ENCODE measurements around the gene CCDC157.
A peak's percentile ranks its signal among the peaks of the same experiment; 100 is the strongest.

Gene CCDC157

GRCh38 chr22:30317778-30318177, 39.0 kb upstream of the CCDC157 start:
- no peak for DNase-seq (ENCODE audit: low read depth in 1 of 2, low spot score in 1 of 2)
- in situ Hi-C loops (cut with HindIII; ENCODE audit: low pct_unique_long_range_greater_than_20kb, low sequenced_read_pairs), result no loop called here
- TF ChIP-seq JUND (IDR thresholded peaks at IDR 0.05; ENCODE audit: low read depth), result no peak

DNA sequence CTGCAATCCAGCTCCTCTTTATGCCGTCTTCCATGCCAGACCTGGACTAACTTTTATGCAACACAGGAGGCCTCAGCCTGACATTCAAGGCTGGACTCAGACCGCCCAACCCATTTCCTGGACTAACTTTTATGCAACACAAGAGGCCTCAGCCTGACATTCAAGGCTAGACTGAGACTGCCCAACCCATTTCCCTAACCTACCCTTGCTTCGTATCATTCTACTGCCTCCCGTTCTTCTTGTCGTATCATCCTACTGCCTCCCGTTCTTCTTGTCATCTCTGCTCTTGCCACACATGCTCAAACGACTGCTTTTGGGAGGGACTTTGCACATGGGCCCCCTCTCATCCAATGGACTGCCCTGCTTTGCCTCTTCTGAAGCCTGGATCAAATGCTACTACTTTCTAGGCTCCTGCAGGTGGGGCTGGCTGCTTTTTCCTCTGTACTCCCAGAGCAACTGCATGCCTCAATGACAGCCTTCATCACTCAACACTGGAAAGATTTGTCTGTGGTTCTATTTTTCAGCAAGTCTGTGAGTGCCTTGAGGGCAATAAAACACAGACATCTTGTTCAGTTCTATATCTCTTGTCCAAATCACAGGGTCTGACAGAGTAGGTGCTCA, 37.9 kb upstream of the CCDC157 start:
- TF ChIP-seq JUND (IDR thresholded peaks at IDR 0.05; ENCODE audit: low read depth), result no peak
- in situ Hi-C loops (cut with HindIII; ENCODE audit: low pct_unique_long_range_greater_than_20kb, low sequenced_read_pairs), result no loop called here
- DNase-seq (ENCODE audit: low read depth in 1 of 2, low spot score in 1 of 2), result no peak

DNA sequence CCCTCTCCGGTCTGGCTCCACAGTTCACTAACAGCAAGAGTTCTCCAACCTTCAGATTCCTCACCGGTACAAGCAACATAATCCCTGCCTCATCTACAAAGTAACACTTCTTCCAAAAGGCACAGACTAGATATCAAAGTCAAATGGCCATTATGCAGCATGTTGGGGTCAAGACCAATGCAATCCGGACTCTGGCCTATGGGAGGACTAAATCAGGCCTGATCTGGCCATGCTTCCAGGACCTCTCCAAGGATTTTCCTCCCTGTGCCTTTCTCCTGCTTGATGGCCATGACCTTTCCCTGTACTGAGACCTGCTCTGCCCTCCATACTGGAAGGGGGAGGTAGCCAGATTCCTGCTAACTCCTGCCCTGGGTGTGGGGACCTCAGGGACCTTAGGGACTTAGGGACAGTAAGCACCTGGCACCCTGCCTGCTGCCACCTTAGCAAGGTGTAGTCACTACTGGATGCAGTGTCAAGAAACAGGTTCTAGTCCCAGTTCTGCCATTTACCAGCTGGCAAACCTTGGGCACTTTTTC, 36.7 kb upstream of the CCDC157 start:
- DNase-seq (ENCODE audit: low read depth in 1 of 2, low spot score in 1 of 2), result no peak
- TF ChIP-seq JUND (IDR thresholded peaks at IDR 0.05; ENCODE audit: low read depth), result no peak
- in situ Hi-C loops (cut with HindIII; ENCODE audit: low pct_unique_long_range_greater_than_20kb, low sequenced_read_pairs), result no loop called here

- TF ChIP-seq JUND (IDR thresholded peaks at IDR 0.05; ENCODE audit: low read depth), result no peak
- DNase-seq (ENCODE audit: low read depth in 1 of 2, low spot score in 1 of 2), result no peak
- in situ Hi-C loops (cut with HindIII; ENCODE audit: low pct_unique_long_range_greater_than_20kb, low sequenced_read_pairs), result no loop called here
Measured at GRCh38 chr22:30321461-30321860, 35.3 kb upstream of the CCDC157 start.

GRCh38 chr22:30323246-30323645, 33.6 kb upstream of the CCDC157 start:
- in situ Hi-C loops (cut with HindIII; ENCODE audit: low pct_unique_long_range_greater_than_20kb, low sequenced_read_pairs), result no loop called here
- DNase-seq (ENCODE audit: low read depth in 1 of 2, low spot score in 1 of 2), result no peak
- TF ChIP-seq JUND (IDR thresholded peaks at IDR 0.05; ENCODE audit: low read depth), result no peak

- in situ Hi-C loops (cut with HindIII; ENCODE audit: low pct_unique_long_range_greater_than_20kb, low sequenced_read_pairs), result no loop called here
- no peak for TF ChIP-seq JUND (IDR thresholded peaks at IDR 0.05; ENCODE audit: low read depth)
- no peak for DNase-seq (ENCODE audit: low read depth in 1 of 2, low spot score in 1 of 2)
Measured at GRCh38 chr22:30324014-30324730, 32.6 kb upstream of the CCDC157 start.

DNA sequence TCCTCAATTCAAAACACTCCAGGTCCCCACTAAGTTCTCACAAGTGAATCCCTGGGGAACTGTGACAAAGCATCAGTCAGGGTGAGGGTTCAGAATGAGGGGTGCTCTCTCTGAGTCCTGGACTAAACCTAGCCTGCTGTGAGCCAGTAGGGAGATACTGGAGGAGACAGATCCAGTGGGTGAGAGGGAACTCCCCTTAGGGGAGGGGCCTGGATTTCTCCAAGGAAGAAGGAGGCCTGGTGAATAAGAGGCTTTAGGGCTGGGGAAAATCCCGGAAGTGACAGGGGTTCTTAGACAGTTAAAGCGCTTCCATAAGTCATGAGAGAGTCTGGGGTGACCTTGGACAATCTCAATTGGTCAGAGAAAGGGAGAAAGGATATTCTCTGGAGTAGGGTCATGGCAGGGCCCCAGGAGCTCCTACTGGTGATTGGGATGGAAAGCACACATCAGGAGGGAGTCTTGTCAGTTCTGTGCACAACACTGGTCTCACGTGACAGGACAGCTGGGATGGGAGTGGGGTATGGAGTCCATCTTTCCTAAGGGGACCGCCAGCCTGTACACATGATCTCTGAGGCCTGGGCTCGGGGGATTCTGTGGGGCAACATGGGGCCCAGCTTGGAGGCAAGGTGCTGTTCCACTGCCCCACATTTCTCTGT, 31.6 kb upstream of the CCDC157 start:
- TF ChIP-seq JUND (IDR thresholded peaks at IDR 0.05; ENCODE audit: low read depth), result no peak
- DNase-seq (ENCODE audit: low read depth in 1 of 2, low spot score in 1 of 2), result peak in 1 of 2 experiments; percentile 63
- in situ Hi-C loops (cut with HindIII; ENCODE audit: low pct_unique_long_range_greater_than_20kb, low sequenced_read_pairs), result no loop called here

GRCh38 chr22:30325724-30326254, 31.0 kb upstream of the CCDC157 start:
- no peak for DNase-seq (ENCODE audit: low read depth in 1 of 2, low spot score in 1 of 2)
- no peak for TF ChIP-seq JUND (IDR thresholded peaks at IDR 0.05; ENCODE audit: low read depth)
- in situ Hi-C loops (cut with HindIII; ENCODE audit: low pct_unique_long_range_greater_than_20kb, low sequenced_read_pairs), result no loop called here

GRCh38 chr22:30326255-30326705, 30.5 kb upstream of the CCDC157 start:
- no peak for DNase-seq (ENCODE audit: low read depth in 1 of 2, low spot score in 1 of 2)

GRCh38 chr22:30326706-30327362, 30.0 kb upstream of the CCDC157 start, which contains the start of gene TBC1D10A:
Gene TBC1D10A (minus strand): TSS chr22:30326941. CDS start chr22:30326881, 60 bp downstream.
- peak; percentile 84 to 95 for DNase-seq (ENCODE audit: low read depth in 1 of 2, low spot score in 1 of 2)
- in situ Hi-C loops (cut with HindIII; ENCODE audit: low pct_unique_long_range_greater_than_20kb, low sequenced_read_pairs), result no loop called here
- no peak for TF ChIP-seq JUND (IDR thresholded peaks at IDR 0.05; ENCODE audit: low read depth)

More at GRCh38 chr22:30326255-30326705, 30.5 kb upstream of the CCDC157 start:
- in situ Hi-C loops (cut with HindIII; ENCODE audit: low pct_unique_long_range_greater_than_20kb, low sequenced_read_pairs), result no loop called here
- TF ChIP-seq JUND (IDR thresholded peaks at IDR 0.05; ENCODE audit: low read depth), result no peak

DNA sequence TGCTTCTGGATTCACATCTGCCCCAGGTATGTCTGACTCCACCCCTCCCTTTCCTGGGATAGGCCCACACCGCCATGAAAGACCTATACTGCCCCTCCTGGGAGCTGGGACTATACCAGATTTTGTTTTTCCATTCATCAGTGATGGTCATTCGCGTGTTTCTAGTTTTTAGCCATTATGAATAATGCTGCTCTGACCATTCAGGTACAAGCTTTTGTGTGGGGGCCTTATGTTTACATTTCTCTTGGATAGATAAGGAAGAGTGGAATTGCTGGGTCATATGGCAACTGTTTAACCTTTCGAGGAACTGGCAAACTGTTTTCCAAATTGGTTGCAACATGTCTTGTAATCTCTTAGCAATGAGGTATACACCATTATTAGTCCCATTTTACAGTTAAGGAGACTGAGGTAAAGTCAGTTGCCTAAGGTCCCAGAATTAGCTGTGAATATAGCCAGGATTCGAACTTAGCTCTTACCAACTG, 28.9 kb upstream of the CCDC157 start:
- DNase-seq (ENCODE audit: low read depth in 1 of 2, low spot score in 1 of 2), result peak in 1 of 2 experiments; percentile 64

DNA sequence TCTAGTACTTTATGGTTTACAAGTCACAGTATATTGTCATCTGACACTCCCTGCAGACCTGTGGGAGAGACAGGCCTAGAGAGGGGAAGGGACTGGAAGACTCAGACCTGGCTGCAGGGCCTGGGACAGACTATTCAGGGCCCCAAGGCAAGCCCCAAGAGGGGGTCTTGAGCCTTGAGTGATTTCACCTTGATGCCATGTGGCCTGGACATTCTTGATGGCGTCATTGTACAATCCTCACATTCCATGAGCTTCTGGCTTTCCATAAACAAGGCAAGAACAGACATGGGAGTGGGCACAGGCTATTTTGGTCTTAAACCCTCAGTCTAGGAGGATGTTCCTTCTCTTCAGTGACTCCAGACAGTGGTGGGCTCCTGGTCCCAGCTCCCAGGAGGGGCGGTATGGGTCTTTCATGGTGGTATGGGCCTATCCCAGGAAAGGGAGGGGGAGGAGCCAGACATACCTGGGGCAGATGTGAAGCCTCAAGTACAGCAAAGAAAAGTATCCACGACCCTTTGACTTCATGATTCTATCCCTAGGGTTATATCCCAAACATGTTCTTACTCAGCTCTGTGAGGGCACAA, 28.2 kb upstream of the CCDC157 start:
- no peak for TF ChIP-seq JUND (IDR thresholded peaks at IDR 0.05; ENCODE audit: low read depth)
- in situ Hi-C loops (cut with HindIII; ENCODE audit: low pct_unique_long_range_greater_than_20kb, low sequenced_read_pairs), result no loop called here
- DNase-seq (ENCODE audit: low read depth in 1 of 2, low spot score in 1 of 2), result no peak

More for the DNA sequence above, 28.9 kb upstream of the CCDC157 start:
- no peak for TF ChIP-seq JUND (IDR thresholded peaks at IDR 0.05; ENCODE audit: low read depth)
- in situ Hi-C loops (cut with HindIII; ENCODE audit: low pct_unique_long_range_greater_than_20kb, low sequenced_read_pairs), result no loop called here
